Astrocyte (in vitro differentiated cells and primary cell): ENCODE measurements around the gene CTNNA2.

Experiments used
- EZH2 ChIP-seq: IDR thresholded peaks from 2 replicates; pipeline ENCODE4 v1.6.1; 2012; ENCODE audit warnings: mild to moderate bottlenecking, low read length, inconsistent platforms; ENCODE audit not compliant: insufficient read depth
- TF ChIP-seq, protein P1 (sequence below): IDR thresholded peaks from 2 replicates; pipeline ENCODE4 v1.5.1; 2011; ENCODE audit warnings: low read depth, mild to moderate bottlenecking, inconsistent platforms, low read length, moderate library complexity; ENCODE audit not compliant: insufficient read depth

GRCh38 chr2:80149991-80150390 lies 637.1 kb downstream of the CTNNA2 start:
- TF ChIP-seq, protein P1, sequence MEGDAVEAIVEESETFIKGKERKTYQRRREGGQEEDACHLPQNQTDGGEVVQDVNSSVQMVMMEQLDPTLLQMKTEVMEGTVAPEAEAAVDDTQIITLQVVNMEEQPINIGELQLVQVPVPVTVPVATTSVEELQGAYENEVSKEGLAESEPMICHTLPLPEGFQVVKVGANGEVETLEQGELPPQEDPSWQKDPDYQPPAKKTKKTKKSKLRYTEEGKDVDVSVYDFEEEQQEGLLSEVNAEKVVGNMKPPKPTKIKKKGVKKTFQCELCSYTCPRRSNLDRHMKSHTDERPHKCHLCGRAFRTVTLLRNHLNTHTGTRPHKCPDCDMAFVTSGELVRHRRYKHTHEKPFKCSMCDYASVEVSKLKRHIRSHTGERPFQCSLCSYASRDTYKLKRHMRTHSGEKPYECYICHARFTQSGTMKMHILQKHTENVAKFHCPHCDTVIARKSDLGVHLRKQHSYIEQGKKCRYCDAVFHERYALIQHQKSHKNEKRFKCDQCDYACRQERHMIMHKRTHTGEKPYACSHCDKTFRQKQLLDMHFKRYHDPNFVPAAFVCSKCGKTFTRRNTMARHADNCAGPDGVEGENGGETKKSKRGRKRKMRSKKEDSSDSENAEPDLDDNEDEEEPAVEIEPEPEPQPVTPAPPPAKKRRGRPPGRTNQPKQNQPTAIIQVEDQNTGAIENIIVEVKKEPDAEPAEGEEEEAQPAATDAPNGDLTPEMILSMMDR, result no peak
- TF ChIP-seq EZH2, result no peak
